Pulmonary artery endothelial cell (primary cell): ENCODE measurements around the gene MT1H. TPM values are rescaled to one million over a fixed set of nuclear protein-coding genes. Genes with fewer than 3 reads are reported as not detected.
"Not testable (repeated sequence)": the region's sequence is repeated elsewhere in the genome, so short reads cannot be mapped to it uniquely, and the experiment has no call there.

Experiments used
- DNase-seq: peaks from one replicate; pipeline ENCODE4 v3.0.0-alpha.2; 2011; ENCODE audit warnings: low read depth, low spot score
- total RNA-seq: library from RNA; depleted of rRNA; stranded (reverse); fragments of >200 nt; gene quantifications from 2 replicates; pipeline ENCODE4 v1.2.3, GENCODE V29; 2014

Gene MT1H
- total RNA-seq: not detected in 2 replicates

GRCh38 chr16:56669005-56669839 lies at the start of gene MT1H:
MT1H (plus strand) TSS chr16:56669814; CDS start chr16:56669885, 71 bp downstream.
- no peak for DNase-seq

GRCh38 chr16:56620339-56620897 lies 49.2 kb upstream of the MT1H start:
- DNase-seq: no peak

- not testable (repeated sequence) for DNase-seq
These were observed 47.8 kb upstream of the MT1H start for GRCh38 chr16:56621665-56622445.

- not testable (repeated sequence) for DNase-seq
These were observed 46.4 kb upstream of the MT1H start for GRCh38 chr16:56623184-56623583.

GRCh38 chr16:56623637-56624036 lies 46.0 kb upstream of the MT1H start:
- DNase-seq: no peak

- DNase-seq: no peak
These were observed 44.3 kb upstream of the MT1H start, which contains the start of gene MT1E for GRCh38 chr16:56625140-56625942. MT1E (plus strand) TSS chr16:56625781; CDS start chr16:56625852, 71 bp downstream.

GRCh38 chr16:56625943-56626654 lies 43.5 kb upstream of the MT1H start:
- no peak for DNase-seq

GRCh38 chr16:56626685-56627084 lies 42.9 kb upstream of the MT1H start:
- no peak for DNase-seq

GRCh38 chr16:56628486-56629350 lies 40.9 kb upstream of the MT1H start:
- no peak for DNase-seq

GRCh38 chr16:56629531-56629930 lies 40.1 kb upstream of the MT1H start:
- no peak for DNase-seq

- no peak for DNase-seq
These were observed 39.5 kb upstream of the MT1H start for GRCh38 chr16:56630134-56630533.

GRCh38 chr16:56631197-56631596 lies 38.4 kb upstream of the MT1H start:
- DNase-seq: no peak

- no peak for DNase-seq
These were observed 37.8 kb upstream of the MT1H start for GRCh38 chr16:56631832-56632155.

- DNase-seq: no peak
These were observed 37.3 kb upstream of the MT1H start, which contains the start of gene MT1M for GRCh38 chr16:56632156-56632847. MT1M (plus strand) TSS chr16:56632659; CDS start chr16:56632732, 73 bp downstream.

- no peak for DNase-seq
These were observed 36.7 kb upstream of the MT1H start for GRCh38 chr16:56632848-56633365.

GRCh38 chr16:56633535-56633934 lies 36.1 kb upstream of the MT1H start:
- no peak for DNase-seq

- DNase-seq: no peak
These were observed 34.7 kb upstream of the MT1H start for GRCh38 chr16:56634715-56635440.

GRCh38 chr16:56635441-56635967 lies 34.1 kb upstream of the MT1H start:
- DNase-seq: no peak
